ENCODE data around the gene DCUN1D5. TPM values are rescaled to one million over a fixed set of nuclear protein-coding genes. Genes with fewer than 3 reads are reported as not detected.

Gene DCUN1D5
- 41.2 TPM for total RNA-seq (ENCODE audit: insufficient read depth, low replicate concordance)

DNA sequence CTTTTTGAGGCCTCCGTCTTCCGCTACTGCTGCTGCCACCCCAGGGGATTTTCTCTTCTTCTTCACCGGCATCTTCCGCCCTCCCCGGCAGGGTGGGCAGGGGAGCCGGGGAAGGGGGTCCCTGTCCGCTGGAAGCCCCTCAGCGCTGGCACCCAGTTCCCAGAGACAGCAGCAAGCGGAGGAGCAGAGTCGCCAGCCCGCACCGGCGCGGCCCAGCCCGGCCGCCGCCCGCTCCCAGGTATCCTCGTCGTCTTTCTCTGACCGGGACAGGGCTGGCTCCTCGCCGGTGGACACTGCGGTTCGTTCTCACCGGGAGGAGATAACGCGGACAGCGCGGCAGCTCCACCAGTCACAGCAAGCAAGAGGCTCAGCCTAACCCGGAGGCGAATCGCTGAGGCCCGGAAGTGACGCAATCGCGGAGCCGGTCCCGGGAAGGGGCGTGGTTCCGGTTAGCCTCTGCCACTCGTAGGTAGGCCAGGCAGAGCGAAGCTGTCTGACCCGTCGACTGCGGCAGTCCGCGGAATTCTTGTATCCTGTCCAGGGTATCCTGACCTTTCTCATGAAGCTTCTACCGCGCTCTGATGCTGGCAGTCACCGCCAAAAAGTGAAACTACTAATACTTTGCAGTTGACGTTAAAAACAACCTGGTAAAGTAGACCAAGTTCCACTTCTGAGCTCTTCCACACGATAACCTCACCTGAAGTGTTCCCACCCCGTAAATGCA lies at the start of gene DCUN1D5:
TSS of gene DCUN1D5 (minus strand) at position 360 of the 724 bp plus-strand sequence. CDS start at position 72, 288 bp downstream.
- peak; percentile 96 for DNase-seq (ENCODE audit: low spot score)

GRCh38 chr11:103125462-103125861 lies 33.5 kb upstream of the DCUN1D5 start:
- no peak for DNase-seq (ENCODE audit: low spot score)

GRCh38 chr11:103114836-103115235 lies 22.9 kb upstream of the DCUN1D5 start:
- DNase-seq (ENCODE audit: low spot score): no peak

GRCh38 chr11:103112364-103112763 lies 20.4 kb upstream of the DCUN1D5 start:
- no peak for DNase-seq (ENCODE audit: low spot score)

DNA sequence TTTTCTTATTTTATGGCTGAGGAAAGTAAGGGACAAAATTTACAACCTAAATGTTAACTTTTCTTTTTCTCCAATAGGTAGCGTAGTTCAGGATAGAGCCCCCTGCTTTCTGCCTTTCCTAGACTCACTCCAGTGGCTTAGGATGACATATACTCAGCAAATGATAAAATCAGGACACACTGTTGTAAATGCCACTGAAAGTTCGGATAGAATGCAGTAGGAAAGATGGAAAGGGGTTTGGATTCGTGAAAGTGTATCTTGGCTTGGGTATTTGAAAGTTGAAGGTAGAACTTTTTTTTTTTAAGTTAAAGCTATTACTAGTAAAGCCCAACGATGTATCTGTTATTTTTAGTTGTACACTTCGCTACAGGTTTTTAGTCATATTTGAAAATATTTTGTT lies 19.4 kb upstream of the DCUN1D5 start:
- no peak for DNase-seq (ENCODE audit: low spot score)

GRCh38 chr11:103110391-103110790 lies 18.4 kb upstream of the DCUN1D5 start:
- DNase-seq (ENCODE audit: low spot score): peak; percentile 24

DNA sequence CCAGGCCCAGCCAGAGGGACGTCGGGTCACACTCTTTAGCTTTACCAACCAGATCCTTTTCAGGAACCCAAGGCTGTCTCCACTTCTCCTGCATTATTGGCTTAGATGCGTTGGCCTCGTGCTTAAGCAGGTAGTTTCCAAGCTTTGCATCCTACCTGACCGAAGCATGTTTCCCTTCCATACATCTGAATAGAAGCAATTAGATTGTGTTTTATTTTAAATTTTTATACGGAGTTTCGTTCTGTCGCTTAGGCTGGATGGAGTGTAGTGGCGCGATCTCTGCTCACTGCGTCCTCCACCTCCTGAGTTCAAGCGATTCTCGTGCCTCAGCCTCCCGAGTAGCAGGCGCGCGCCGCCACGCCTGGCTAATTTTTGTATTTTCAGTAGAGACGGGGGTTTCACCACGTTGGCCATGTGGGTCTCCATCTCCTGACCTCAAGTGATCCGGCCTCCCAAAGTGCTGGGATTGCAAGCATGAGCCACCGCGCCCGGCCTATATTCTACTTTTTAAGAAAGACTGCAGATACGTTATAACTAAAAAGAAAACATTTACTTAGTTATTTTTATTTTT lies 17.9 kb upstream of the DCUN1D5 start:
- DNase-seq (ENCODE audit: low spot score): no peak

DNA sequence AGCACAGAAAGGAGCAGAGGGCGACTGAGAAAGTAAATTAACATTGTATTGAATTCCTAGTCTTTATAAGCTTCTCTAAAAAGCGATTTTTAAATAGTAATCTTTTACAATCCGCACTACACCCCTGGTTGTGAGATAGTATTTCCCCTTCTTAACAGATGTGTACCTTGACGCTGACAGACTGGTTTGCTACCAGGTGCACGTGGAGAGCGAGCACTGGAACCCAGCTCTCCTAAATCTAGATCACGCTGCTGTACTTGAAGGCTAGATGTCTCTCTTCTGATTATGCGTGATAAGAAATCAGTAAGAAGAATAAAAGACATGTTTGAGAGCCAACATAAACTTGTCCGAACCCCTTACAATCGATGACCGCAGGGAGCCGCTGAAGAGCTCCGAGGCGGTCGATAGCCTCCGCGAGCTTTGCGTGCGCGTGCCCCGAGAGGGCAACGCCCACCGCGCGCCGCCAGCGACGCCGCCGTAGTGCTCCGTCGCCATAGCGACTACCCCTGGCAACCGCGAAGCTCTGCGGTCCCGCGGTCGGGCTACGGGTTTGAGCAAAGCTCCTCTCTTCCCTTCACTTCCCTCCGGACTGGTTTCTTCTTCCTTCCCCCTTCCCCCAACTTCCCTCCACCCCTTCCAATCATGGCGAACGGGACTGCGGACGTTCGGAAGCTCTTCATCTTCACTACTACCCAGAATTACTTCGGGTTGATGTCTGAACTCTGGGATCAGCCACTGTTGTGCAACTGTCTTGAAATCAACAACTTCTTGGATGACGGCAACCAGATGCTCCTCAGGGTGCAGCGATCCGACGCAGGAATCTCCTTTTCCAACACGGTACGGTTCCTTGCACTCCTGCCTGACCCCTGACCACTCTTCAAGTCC lies 17.2 kb upstream of the DCUN1D5 start, which contains the start of gene DYNC2H1:
TSS of gene DYNC2H1 (plus strand) at position 494 of the 885 bp plus-strand sequence. CDS start at position 643, 149 bp downstream.
- DNase-seq (ENCODE audit: low spot score): peak; percentile 97

DNA sequence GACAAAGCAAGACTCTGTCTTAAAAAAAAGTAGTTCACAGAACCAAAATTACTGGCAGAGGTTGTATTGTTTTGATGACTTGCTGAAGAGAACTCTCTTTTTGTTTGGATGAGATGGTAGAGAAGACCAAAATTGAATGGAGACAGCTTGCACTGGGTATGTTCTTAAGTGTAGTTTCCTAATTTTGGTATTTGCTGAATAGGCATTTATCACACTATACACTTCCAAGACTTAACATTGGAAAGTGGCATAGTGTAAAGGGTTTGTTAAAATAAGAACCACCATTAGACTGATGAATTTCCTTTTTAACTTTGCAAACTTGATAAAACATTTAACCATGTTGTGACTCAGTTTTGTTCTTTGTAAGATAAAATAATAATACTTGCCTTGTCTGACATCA lies 5.3 kb upstream of the DCUN1D5 start:
- DNase-seq (ENCODE audit: low spot score): no peak

GRCh38 chr11:103091064-103091800 lies 728 bp downstream of the DCUN1D5 start:
- peak; percentile 33 for DNase-seq (ENCODE audit: low spot score)

DNA sequence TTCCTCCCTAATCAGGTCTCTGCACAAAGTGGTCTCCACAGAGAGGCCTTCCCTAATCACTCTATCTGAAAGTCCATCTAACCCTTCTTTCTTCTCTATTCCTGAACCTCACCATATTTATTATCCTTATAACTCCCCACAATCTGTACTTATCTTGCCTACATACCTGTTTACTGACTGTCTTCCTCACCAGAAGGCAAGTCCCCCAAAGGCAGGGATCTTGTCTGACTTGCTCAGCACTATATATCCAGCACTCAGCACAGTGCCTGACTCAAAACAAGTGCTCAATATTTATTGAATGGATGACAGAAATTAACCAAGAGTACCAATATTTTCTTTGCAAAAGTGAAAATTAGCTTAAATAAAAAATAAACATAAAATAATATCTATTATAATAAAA lies 5.5 kb downstream of the DCUN1D5 start:
- no peak for DNase-seq (ENCODE audit: low spot score)

DNA sequence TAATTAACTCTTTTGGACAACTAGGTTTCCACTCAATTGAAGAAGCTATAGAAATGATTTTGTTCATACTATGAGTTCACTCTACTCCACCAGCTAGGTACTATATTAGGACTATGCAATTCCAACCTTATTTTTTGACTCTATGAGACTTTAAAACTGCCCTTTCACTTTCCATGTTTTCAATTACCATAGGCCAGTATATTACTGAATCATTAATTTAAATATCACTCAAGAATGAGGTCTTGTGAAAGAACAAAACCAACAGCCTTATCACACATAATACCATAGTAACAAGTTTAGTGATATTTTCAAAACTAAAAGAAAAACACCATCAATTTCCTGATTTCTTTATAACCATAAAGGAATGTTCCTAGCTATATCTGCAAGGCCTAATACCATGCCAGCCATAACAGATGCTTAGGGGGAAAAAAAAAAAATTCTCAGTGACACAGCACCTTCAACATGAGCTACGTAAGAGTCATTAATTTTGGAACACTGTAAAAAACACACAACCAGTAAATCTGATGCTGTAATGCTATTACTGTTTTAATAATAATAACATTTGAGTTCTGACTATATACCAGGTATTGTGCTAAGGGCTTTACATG lies 6.1 kb downstream of the DCUN1D5 start:
- peak; percentile 8 for DNase-seq (ENCODE audit: low spot score)

- no peak for DNase-seq (ENCODE audit: low spot score)
These were observed 12.1 kb downstream of the DCUN1D5 start for GRCh38 chr11:103079833-103080232.

GRCh38 chr11:103078710-103079109 lies 13.2 kb downstream of the DCUN1D5 start:
- no peak for DNase-seq (ENCODE audit: low spot score)

DNA sequence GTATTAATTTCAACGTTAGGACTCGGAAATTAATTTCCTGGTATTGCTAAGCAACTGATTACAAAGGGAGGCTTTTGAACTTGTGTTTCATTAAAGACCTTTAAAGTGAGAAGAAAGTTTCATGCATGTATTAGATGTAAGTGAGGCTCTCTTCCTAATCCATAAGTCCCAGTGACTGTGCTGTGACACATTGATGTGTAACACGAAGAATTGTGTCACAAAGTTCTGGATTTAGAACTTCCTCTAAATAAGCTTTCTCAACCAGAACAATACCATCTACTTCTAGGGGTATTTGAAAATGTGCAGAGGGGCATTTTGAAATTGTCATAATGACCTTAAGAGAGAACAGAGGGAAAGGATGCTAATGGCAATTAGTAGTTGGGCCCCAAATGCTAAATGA lies 14.4 kb downstream of the DCUN1D5 start:
- DNase-seq (ENCODE audit: low spot score): no peak

DNA sequence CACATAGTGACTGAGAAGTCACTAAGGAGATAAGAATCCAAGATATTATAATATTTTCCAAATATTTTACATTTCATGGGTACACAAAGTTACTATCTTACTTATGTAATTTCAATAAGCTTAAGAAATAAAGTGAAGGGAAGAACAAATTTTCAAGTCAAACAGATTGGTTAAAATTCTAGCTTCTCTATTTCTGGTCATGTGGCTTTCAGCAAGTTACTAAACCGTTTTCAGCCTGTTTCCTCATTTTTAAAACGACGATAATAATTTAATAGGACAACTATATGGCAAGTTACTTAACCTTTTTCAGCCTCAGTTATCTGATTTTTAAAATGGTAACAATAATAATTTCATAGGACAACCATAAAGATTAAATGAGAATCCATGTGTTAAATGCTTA lies 15.6 kb downstream of the DCUN1D5 start:
- no peak for DNase-seq (ENCODE audit: low spot score)

DNA sequence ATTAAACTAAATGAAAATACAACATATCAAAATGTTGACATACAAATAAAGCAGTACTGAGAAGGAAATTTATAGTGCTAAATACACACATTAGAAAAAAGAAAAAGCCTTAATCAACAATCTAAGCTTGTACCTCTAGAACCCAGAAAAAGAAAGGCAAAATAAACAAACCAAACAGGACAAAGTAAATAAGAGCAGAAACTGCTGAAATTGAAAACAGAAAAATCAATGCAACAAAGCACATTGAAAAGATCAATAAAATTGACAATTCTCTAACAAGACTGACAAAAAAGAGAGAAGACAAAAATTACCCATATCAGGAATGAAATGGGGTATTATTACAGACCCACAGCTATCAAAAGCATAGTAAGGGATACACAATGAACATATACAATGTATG lies 21.0 kb downstream of the DCUN1D5 start:
- no peak for DNase-seq (ENCODE audit: low spot score)

GRCh38 chr11:103070142-103070541 lies 21.8 kb downstream of the DCUN1D5 start:
- DNase-seq (ENCODE audit: low spot score): no peak

DNA sequence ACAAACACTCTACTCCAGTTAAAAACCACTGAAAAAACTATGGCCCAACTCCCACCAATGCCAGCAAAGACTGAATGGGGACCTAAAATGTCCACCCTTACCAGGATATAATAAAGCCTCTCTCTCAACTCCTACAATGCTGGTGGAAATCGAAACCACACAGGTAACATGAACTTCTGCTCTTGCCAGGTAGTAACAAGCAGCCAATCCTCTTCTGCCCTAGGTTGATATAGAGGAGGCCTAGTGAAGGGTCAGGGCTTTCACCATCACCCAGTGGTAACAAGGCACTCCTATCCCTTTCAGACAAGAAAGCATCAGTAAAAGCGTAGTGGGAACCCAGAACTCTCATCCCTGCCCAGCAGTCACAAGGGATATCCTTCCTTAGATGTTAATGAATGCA lies 22.6 kb downstream of the DCUN1D5 start:
- no peak for DNase-seq (ENCODE audit: low spot score)

GRCh38 chr11:103067118-103067517 lies 24.8 kb downstream of the DCUN1D5 start:
- DNase-seq (ENCODE audit: low spot score): no peak

DNA sequence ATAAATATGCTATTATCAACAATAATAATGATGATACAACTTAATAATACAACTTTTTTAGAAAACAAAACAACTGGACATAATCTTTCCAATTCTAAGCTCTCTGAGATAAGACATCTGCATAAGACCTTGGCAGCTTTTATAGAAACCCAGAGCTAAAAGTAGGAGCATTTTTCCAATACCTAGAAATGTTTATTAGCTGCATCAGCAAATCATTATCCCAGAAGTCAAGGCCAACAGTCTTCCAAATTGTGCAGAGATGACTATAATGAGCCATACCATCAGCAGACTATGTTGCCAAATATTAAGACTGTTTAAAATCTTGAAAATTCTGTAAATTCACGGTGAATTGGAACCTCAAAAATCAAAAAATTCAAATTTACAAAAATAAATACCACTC lies 30.3 kb downstream of the DCUN1D5 start:
- DNase-seq (ENCODE audit: low spot score): no peak
